A549 (cell line): Measurements from ENCODE around the gene ACIN1.

ENCODE experiments used
- BHLHE40 ChIP-seq: IDR thresholded peaks from 2 replicates; pipeline ENCODE4 v1.6.1; 2012; ENCODE audit warnings: low read depth, low read length, inconsistent platforms
- CBX2 ChIP-seq: fragments of 200-600 bp; sonication (generic); IDR thresholded peaks from 2 replicates; pipeline ENCODE4 v1.6.1; 2016; ENCODE audit warnings: low read depth, mild to moderate bottlenecking, borderline replicate concordance
- CHD2 ChIP-seq: fragments of 150-350 bp; IDR thresholded peaks from 2 replicates; pipeline ENCODE4 v1.6.1; 2014; ENCODE audit warnings: low read length; ENCODE audit not compliant: partially characterized antibody
- FOSL2 ChIP-seq, 2 experiments: fragments of 450-650 bp in 1 of 2; fragments of >200 bp in 1 of 2; sonication (Bioruptor Twin) in 1 of 2; formaldehyde crosslinking; IDR thresholded peaks; 2 replicates each; pipeline versions ENCODE4 v1.5.0 to v1.6.1; 2016 to 2020; ENCODE audit warnings: mild to moderate bottlenecking in 1 of 2, moderate library complexity in 1 of 2
- MYC ChIP-seq: IDR thresholded peaks from 2 replicates; pipeline ENCODE4 v1.6.1; 2012; ENCODE audit warnings: mild to moderate bottlenecking, inconsistent platforms, low read length, improper control_type of control experiment, borderline replicate concordance
- NR3C1 ChIP-seq: fragments of >200 bp; sonication (Bioruptor Twin); formaldehyde crosslinking; IDR thresholded peaks from 3 replicates; pipeline ENCODE4 v1.6.1; 2017
- RNF2 ChIP-seq: fragments of 200-600 bp; sonication (generic); IDR thresholded peaks from 2 replicates; pipeline ENCODE4 v1.6.1; 2016; ENCODE audit warnings: low read depth, mild to moderate bottlenecking, antibody characterized with exemption, moderate library complexity, borderline replicate concordance
- TF ChIP-seq, protein P1 (sequence below): fragments of >200 bp; sonication (Bioruptor Twin); formaldehyde crosslinking; IDR thresholded peaks from 3 replicates; pipeline ENCODE4 v1.5.1; 2016
- TF ChIP-seq, protein P2 (sequence below): fragments of >200 bp; sonication (Bioruptor Twin); formaldehyde crosslinking; IDR thresholded peaks from 2 replicates; pipeline ENCODE4 v1.6.1; 2016
- TF ChIP-seq, protein P3 (sequence below): fragments of 200-600 bp; sonication (generic); IDR thresholded peaks from 2 replicates; pipeline ENCODE4 v1.6.1; 2016; ENCODE audit warnings: antibody characterized with exemption, mild to moderate bottlenecking, moderate library complexity

DNA sequence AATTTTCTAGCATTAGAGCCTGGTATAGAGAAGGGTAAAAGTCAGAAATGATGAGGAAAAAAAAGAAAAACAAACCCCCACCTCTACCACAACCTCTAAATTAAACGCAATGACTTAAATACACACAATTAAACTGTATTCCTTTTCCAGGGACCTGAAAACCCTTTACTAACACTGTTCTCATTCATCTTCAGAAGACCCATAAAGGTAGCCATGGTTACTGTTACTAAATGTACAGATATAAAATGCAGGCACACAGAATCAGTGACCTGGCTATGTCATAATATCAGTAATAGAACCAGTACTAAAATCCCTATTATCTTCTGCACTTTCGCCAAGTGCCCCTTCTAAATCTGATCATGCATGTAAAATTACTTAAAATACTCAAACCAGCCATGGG, 1.4 kb downstream of the ACIN1 start:
- TF ChIP-seq, protein P1, sequence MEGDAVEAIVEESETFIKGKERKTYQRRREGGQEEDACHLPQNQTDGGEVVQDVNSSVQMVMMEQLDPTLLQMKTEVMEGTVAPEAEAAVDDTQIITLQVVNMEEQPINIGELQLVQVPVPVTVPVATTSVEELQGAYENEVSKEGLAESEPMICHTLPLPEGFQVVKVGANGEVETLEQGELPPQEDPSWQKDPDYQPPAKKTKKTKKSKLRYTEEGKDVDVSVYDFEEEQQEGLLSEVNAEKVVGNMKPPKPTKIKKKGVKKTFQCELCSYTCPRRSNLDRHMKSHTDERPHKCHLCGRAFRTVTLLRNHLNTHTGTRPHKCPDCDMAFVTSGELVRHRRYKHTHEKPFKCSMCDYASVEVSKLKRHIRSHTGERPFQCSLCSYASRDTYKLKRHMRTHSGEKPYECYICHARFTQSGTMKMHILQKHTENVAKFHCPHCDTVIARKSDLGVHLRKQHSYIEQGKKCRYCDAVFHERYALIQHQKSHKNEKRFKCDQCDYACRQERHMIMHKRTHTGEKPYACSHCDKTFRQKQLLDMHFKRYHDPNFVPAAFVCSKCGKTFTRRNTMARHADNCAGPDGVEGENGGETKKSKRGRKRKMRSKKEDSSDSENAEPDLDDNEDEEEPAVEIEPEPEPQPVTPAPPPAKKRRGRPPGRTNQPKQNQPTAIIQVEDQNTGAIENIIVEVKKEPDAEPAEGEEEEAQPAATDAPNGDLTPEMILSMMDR: no peak
- TF ChIP-seq RNF2 (no peak), CHD2 (no peak), BHLHE40 (no peak), CBX2 (no peak), MYC (no peak), FOSL2 (IDR thresholded peaks at IDR 0.05) (no peak), FOSL2 (CRISPR knock-in tag; IDR thresholded peaks at IDR 0.05) (no peak), NR3C1 (no peak)
- TF ChIP-seq, protein P2, sequence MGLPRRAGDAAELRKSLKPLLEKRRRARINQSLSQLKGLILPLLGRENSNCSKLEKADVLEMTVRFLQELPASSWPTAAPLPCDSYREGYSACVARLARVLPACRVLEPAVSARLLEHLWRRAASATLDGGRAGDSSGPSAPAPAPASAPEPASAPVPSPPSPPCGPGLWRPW: no peak
- TF ChIP-seq, protein P3, sequence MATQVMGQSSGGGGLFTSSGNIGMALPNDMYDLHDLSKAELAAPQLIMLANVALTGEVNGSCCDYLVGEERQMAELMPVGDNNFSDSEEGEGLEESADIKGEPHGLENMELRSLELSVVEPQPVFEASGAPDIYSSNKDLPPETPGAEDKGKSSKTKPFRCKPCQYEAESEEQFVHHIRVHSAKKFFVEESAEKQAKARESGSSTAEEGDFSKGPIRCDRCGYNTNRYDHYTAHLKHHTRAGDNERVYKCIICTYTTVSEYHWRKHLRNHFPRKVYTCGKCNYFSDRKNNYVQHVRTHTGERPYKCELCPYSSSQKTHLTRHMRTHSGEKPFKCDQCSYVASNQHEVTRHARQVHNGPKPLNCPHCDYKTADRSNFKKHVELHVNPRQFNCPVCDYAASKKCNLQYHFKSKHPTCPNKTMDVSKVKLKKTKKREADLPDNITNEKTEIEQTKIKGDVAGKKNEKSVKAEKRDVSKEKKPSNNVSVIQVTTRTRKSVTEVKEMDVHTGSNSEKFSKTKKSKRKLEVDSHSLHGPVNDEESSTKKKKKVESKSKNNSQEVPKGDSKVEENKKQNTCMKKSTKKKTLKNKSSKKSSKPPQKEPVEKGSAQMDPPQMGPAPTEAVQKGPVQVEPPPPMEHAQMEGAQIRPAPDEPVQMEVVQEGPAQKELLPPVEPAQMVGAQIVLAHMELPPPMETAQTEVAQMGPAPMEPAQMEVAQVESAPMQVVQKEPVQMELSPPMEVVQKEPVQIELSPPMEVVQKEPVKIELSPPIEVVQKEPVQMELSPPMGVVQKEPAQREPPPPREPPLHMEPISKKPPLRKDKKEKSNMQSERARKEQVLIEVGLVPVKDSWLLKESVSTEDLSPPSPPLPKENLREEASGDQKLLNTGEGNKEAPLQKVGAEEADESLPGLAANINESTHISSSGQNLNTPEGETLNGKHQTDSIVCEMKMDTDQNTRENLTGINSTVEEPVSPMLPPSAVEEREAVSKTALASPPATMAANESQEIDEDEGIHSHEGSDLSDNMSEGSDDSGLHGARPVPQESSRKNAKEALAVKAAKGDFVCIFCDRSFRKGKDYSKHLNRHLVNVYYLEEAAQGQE: no peak
